Measurements from ENCODE around the gene CDH13.

DNA sequence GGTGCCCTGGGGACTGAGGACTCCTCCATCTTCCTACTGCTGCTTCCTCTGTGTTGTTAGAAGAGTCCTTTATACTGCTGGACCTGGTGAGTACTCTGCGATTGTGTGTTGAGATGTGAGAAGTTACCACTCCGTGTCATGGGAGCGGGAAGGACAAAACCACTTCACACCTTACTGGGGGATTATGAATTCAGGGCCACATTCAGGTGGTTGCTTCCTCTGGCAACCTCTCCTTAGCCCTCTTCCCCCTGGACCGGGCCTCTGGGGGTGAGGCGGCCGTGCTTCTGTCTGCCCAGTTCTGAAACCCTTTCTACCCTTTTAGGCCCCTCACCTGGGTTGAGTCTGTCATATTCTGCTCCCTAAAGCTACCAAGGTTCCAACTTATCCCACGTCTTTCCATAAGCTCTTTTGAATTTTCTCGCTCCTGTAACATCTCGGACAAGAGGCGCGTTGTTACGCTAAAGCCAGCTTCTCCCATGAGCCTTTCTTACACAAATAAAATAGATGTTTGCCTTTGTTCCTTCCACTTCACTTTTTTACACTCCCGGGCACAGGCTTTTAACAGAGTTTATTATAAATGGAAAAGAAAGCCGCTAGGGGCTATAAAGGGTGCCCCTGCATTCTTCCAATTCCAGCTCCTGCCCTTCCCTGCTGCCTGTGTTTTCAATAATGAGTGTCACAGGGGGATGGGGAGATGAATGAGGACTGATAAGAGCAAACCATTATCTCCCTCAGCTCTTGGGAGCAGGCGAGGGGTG lies 20.7 kb upstream of the CDH13 start:
- no peak for TF ChIP-seq GATAD2B (IDR thresholded peaks at IDR 0.05; ENCODE audit: borderline replicate concordance)
- no peak for TF ChIP-seq SIN3A (IDR thresholded peaks at IDR 0.05; ENCODE audit: borderline replicate concordance in 2 of 2, control insufficient read depth in 1 of 2, low read depth in 2 of 2, low read length in 2 of 2)
- TF ChIP-seq ZNF41 (CRISPR knock-in tag; conservative IDR thresholded peaks at IDR 0.05), result no peak
- no peak for TF ChIP-seq ZNF282 (CRISPR knock-in tag; IDR thresholded peaks at IDR 0.05)

Data from K562 (cell line).